ELR (cell line): ENCODE measurements around the gene RTN4R.

ENCODE experiments used
- DNase-seq: peaks from one replicate; pipeline ENCODE4 v3.0.0-alpha.2; 2015; ENCODE audit warnings: low read depth

Gene RTN4R

GRCh38 chr22:20198557-20199319 is 69.4 kb downstream of the RTN4R start:
- no peak for DNase-seq

DNA sequence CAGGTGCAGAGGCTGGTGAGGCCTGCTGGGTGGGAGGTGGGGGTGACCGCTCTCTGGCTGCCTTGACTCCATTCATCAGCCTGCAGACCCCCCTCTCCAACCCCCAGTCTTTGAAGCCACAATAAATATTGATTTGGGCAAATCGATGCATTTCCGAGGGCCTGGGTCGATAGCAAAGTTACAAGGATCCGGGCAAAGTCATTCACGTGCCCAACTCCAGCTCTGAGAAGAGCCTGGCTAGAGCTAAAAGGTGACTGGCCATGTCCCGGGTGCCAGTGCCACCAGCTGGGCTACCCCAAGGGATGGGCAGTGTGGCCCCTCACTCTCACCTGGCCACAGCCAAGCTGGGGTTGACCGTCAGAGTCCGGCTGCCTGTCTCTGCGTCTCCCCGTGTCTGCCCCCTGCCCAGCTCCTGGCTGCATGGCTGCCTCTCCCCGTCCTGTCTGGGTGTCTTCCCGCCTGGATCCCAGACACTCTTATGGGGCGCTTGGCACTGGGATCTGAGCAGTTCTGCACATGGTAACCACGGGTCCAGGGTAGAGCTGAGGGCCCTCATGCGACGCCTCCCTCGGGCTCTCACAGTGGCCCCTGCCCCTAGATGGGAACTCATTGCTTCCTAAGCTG is 70.6 kb downstream of the RTN4R start:
- no peak for DNase-seq

DNA sequence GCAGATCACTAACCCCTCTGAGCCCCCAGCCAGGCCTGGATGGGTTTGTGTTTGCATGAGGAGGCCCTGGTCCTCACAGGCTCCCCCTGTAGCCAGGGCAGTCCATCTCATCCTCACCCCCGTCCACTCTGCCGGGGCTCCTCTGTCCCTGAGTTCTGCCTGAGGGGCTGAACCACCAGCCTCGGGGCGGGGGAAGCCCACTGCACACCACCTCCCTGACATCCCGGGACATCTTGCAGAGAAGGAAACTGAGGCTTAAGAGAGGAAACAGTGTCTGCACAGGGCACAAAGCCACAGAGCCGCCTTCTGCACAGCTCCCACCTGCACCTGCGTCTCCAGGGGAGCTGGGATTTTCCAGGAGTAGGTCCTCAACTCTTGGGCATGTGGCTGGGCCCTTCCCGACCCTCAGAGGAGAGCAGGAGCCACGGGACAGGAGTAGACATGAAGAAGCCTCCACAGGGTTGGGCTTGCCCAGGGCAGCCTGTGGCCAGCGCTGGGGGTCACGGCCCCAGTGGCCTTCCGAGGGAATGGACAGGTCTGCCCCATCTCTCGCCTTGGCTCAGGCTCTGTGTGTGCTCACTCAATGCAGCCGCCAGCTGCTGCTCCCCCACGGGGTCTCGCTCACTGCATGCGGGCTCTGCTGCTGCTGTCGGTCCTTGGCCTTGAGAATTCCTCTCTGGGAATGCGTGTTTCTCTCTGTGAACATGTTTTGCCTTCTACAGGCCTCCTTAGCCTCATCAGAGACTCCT is 71.8 kb downstream of the RTN4R start:
- no peak for DNase-seq

DNA sequence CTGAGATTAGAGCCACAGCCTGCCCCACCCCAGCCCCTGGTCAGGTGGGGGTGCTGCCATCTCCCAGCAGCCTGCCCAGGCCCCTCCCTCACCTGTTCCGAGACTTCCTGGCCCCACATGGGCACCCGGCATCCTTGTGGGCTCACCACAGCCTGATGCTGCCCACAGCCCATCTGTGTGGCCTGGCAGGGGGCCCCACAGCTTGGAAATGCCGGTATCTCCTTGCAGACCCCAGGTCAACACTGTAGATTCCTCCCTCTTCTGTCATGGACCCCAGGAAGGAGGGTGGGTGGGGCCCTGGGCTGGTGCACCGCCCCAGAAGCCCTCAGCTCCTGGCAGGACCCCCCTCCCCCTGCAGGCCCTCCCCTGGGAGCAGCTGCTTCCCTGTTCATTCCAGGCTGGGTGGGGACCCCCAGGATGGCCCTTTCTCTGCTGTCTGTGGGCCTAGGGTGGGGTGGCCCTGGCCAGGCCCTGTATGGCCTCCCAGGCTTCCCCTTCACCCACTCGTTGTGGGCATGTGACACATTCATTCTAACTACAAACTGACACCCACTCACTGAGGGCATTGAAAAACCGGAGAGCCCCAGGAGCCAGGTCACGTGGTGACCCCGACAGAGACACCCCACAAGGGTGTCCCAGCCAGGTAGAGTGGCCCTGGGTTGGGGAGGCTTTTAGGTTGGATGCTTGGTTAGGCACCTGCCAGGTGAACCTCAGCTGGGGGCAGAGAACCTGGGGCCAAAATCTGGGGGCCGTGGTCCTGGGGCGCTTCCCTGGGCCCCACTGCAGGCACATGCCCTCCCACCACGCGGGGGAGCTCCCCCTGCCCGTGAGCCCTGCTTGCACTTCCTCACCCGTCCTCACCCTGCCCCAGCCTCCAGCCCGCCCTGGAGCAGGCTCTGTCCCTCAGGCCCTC is 73.2 kb downstream of the RTN4R start:
- no peak for DNase-seq

DNA sequence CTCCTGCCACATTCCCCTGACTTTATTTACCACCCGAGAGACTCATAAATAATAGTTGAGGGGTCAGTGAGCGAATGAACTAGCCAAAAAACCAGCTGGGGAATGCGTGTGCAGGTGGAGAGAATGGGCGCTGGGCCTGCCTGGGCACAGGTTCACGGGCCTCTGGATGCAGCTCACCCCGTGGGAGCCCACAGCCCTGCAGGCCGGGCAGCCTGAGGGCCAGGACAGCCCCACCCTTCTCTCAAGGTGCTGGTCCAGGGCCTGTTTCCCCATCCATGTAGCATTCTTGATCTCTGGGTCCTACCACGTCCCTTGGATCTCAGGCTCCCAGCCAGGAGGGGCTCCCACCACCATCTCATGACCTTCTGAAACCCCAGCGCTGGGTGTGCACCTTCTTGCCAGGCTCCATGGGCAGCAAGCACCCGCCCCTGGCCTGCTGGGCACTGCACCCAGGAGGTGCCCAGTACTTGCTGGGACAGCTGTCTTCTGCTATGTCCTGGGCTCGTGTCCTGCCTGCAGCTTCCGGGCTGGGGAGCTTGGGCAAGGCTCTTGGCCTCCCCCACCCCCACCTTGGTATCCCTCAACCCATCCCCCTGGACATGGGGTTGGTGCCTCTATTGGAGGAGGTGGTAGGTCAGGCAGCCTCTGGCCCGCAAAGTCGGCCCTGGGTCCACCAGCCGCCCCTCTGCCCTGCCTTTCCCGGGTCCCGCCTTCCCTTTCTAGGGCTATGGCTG is 74.2 kb downstream of the RTN4R start:
- DNase-seq: no peak

- no peak for DNase-seq
Observed at GRCh38 chr22:20192972-20193760, 75.0 kb downstream of the RTN4R start.

DNA sequence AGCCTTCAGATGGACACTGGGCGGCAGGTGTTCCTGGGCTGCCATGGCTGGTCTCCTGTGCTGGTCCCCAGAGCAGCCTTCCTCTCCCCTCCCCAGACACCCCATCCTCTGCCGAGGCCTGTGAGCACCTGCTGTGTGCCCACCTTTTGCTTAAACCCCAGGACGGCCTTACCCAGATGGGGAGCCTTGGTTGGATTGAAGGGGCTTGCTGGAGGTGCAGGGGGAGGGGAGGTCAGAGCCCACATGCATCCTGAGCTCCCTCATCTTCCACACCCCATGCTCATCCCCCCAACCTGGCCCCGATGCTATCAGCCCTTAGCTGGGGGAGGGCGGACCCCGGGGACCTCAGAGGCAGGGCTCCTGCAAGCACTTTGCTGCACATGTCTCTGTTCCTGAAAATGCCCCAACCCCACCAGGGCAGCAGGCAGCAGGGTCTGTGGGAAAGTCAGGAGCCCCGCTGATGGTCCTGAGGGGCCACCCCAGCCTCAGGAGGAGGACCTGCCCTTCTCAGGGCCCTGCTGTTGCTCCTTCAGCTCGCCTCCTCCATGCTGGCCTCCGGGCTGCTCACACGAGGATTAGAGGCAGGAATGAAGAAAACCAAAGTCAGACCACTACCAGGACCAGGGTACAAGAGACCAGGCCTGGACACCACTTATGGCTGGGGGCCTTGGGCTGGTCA is 75.7 kb downstream of the RTN4R start:
- DNase-seq: no peak

- no peak for DNase-seq
Observed at GRCh38 chr22:20191803-20192202, 76.3 kb downstream of the RTN4R start.
